Cardiac fibroblast (primary cell): ENCODE results near the gene PRKAG3.

Experiments used
- DNase-seq, 2 donors: peaks; one replicate each; pipeline versions ENCODE4 v3.0.0 to v3.0.0-alpha.2; 2010; ENCODE audit warnings: low read depth in 2 of 2
- H3K4me3 ChIP-seq, 2 donors: replicated peaks in 1 of 2; 1 replicate in 1 of 2; 2 replicates in 1 of 2; pipeline ENCODE4 v1.5.1; 2011; ENCODE audit warnings: low read depth in 2 of 2, low read length in 2 of 2, mild to moderate bottlenecking in 2 of 2, moderate library complexity in 1 of 2
- TF ChIP-seq, protein P1 (sequence below): IDR thresholded peaks from one replicate; pipeline ENCODE4 v1.5.1; 2011; ENCODE audit warnings: low read depth, mild to moderate bottlenecking, low read length, inconsistent platforms

Gene PRKAG3

DNA sequence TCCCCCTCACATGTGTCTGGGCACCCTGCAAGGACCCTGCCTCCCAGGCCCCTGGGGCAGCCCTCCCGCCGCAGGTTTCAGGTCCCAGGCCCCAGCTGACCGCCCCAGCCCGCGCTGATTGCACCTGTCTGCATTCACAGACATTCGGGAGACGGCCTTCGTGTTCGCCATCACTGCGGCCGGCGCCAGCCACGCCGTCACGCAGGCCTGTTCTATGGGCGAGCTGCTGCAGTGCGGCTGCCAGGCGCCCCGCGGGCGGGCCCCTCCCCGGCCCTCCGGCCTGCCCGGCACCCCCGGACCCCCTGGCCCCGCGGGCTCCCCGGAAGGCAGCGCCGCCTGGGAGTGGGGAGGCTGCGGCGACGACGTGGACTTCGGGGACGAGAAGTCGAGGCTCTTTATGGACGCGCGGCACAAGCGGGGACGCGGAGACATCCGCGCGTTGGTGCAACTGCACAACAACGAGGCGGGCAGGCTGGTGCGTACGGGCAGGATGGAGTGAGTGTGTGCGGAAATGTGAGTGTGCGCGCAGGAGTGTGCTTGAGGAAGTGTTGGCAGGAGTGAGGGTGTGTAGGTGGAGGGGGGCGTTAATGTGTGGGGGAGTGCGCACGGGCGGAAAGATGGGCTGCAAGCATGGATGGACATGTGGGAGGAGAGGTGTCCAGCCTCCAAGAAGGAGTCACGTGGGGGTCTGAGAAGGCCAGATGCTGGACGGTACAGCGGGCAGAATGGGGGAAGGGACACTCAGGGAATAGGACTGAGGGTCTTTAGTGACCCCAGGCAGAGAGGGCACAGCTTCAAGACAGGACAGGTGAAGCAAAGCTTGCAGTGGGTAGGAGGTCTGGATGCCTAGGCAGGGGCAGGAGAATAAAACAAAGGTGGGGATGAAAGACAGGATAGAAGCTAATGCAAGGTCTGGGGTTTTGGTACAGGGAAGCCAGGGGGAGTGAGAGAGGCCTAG, 40.0 kb upstream of the PRKAG3 start:
- DNase-seq = no peak
- no peak overlapping the region for H3K4me3 ChIP-seq
- TF ChIP-seq, protein P1, sequence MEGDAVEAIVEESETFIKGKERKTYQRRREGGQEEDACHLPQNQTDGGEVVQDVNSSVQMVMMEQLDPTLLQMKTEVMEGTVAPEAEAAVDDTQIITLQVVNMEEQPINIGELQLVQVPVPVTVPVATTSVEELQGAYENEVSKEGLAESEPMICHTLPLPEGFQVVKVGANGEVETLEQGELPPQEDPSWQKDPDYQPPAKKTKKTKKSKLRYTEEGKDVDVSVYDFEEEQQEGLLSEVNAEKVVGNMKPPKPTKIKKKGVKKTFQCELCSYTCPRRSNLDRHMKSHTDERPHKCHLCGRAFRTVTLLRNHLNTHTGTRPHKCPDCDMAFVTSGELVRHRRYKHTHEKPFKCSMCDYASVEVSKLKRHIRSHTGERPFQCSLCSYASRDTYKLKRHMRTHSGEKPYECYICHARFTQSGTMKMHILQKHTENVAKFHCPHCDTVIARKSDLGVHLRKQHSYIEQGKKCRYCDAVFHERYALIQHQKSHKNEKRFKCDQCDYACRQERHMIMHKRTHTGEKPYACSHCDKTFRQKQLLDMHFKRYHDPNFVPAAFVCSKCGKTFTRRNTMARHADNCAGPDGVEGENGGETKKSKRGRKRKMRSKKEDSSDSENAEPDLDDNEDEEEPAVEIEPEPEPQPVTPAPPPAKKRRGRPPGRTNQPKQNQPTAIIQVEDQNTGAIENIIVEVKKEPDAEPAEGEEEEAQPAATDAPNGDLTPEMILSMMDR = no peak

DNA sequence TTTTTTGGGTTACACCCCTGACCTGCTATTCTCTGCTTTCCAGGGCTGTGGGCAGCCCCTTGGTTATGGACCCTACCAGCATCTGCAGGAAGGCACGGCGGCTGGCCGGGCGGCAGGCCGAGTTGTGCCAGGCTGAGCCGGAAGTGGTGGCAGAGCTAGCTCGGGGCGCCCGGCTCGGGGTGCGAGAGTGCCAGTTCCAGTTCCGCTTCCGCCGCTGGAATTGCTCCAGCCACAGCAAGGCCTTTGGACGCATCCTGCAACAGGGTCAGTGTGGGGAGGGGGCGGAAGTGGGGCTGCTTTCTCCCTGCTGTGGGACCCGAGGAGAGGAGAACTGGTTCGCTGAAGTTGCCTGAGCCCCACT, 39.4 kb upstream of the PRKAG3 start:
- TF ChIP-seq, protein P1 = no peak
- no peak for DNase-seq

DNA sequence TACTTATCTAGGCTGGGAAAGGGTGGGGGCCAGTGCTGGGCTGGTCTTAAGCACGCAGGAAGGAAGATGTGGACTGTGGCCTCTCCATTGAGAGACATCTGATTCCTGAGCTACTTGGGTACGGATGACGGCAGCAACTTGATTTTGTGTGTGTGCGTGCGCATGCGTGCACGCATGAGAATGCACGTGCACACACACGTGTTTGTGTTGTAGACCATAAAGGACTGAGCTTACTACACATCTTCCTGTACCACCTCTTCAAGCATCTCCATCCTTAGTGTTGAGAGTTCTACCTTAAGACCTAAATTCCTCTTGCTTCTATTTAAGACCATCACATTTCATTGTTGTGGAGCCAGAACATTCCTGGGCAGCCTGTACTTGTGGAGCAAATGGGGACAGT, 37.5 kb upstream of the PRKAG3 start:
- TF ChIP-seq, protein P1 = no peak
- no peak overlapping the region for H3K4me3 ChIP-seq
- no peak for DNase-seq

More for the DNA sequence above, 39.4 kb upstream of the PRKAG3 start:
- H3K4me3 ChIP-seq = no peak overlapping the region

DNA sequence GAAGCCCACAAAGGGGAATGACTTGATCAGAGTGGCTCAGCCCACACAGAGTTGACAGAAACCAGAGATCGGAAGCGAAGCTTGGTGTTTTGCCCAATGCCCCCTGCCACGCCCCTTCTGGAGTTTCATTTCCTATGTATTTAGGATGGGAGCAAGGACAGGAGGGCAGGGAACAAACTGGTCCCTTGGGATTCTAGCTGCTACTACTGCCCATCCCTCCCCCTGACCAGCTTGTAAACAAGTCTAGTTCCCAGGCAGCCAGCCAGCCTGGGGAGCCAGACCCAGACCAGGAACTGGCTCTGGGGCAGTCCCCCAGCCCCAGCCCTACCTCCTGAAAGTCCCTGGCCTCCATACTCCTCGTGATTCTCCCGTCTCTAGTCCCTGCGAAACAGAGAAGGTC, 36.3 kb upstream of the PRKAG3 start:
- TF ChIP-seq, protein P1 = no peak
- H3K4me3 ChIP-seq = no peak overlapping the region
- DNase-seq = no peak

DNA sequence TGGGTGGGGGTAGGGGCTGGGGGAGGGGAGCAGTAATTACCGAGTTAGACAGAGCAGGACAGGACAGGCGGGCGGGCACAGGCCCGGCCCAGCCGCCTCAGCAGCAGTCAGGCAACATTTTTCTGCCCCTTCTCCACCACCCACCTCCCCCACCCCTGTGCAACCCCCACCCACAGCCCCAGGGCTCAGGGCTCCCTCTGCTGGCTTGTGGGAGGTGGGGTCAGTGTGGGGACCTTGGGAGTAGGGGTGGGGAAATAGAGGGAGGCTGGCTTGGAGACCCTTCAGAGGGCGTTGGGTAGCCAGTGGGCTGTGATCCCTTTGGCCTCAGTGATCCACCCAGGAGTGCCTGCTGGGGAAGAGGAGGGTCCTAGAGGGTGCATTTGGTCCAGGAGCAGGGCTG, 34.4 kb upstream of the PRKAG3 start:
- DNase-seq = no peak
- H3K4me3 ChIP-seq = no peak overlapping the region
- TF ChIP-seq, protein P1 = no peak

DNA sequence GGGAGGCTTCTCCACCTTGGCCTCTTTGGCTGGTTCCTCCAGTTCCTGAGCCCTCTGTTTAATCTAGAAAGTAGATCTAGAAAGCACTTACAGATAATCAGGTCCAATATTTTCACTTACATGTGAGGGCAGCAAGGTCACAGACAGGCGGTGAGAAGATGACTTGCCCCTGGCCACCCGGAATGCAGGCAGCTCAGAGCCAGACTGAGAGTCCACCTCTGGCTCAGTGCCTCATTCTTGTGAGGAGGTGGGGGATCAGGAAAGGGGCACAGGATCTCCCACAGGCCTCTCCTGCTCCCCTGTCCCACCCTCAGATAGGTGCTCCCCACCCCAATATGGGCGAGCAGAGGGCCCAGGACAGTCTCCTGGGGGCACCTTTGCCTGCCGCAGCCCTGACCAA, 33.8 kb upstream of the PRKAG3 start:
- H3K4me3 ChIP-seq = no peak overlapping the region
- TF ChIP-seq, protein P1 = no peak
- DNase-seq = no peak
